PC-3 (cell line): Measurements from ENCODE around the gene RNF121.

ENCODE experiments used
- EZH2 ChIP-seq: fragments of 300-600 bp; sonication (generic); IDR thresholded peaks from one replicate; pipeline ENCODE4 v1.6.1; 2017; ENCODE audit warnings: antibody characterized with exemption, mild to moderate bottlenecking, low read length; ENCODE audit not compliant: unreplicated experiment
- TF ChIP-seq, protein P1 (sequence below): fragments of 300-600 bp; sonication (generic); conservative IDR thresholded peaks from 2 replicates; pipeline ENCODE4 v1.5.1; 2017; ENCODE audit warnings: antibody characterized with exemption, low read depth, mild to moderate bottlenecking, low read length

DNA sequence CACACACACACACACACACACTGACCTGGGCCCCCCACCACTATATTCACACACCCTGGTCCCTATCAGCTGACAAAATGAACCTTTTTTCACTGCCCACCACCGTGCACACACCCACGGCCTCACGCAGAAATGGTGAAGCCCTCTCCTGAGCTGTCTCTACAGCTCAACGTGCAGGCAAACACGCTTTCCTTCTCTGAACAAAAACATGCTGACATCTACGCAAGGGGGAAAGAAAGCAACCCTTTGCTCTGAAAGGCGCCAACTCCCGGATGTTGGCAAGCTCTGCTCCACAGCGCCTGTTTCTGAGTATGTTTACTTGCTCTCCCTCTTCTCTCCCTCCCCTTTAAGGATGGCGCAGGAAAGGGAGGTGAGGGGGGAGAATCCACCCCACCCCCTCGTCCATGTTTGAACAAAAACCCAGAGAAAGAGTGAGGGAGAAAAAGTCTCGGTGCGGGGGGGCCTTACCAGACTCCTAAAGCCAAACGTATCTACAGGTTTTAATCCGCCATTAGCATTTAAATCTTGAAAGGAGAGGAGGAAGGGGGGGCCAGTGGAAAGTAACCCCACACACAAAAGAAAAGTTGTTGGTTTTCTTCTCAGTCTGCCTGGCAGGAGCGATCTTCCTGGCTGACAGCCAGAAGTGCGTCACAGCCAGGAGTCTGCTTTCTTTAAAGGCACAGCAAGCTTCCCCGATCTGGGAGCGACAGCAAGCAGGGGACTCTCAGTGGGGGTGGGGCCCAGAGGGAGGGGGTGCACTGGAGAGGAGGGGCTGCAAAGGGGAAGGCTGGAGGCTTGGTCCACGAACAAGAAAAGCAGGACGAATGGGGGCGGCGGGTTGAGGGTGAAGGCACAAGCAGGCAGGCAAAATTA is 111.9 kb downstream of the RNF121 start:
- TF ChIP-seq, protein P1, sequence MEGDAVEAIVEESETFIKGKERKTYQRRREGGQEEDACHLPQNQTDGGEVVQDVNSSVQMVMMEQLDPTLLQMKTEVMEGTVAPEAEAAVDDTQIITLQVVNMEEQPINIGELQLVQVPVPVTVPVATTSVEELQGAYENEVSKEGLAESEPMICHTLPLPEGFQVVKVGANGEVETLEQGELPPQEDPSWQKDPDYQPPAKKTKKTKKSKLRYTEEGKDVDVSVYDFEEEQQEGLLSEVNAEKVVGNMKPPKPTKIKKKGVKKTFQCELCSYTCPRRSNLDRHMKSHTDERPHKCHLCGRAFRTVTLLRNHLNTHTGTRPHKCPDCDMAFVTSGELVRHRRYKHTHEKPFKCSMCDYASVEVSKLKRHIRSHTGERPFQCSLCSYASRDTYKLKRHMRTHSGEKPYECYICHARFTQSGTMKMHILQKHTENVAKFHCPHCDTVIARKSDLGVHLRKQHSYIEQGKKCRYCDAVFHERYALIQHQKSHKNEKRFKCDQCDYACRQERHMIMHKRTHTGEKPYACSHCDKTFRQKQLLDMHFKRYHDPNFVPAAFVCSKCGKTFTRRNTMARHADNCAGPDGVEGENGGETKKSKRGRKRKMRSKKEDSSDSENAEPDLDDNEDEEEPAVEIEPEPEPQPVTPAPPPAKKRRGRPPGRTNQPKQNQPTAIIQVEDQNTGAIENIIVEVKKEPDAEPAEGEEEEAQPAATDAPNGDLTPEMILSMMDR = 0 out of 2 replicates have a peak, but pooled peaks have one; percentile 14
- TF ChIP-seq EZH2 = no peak
